Liver (tissue), 3 donors: Measurements from ENCODE around the gene STK11.
A peak's percentile ranks its signal among the peaks of the same experiment; 100 is the strongest.

Experiments
- EGR1 ChIP-seq, 2 donors: IDR thresholded peaks; 2 replicates each; pipeline ENCODE4 v1.6.1; 2016 to 2018; ENCODE audit warnings: antibody characterized with exemption in 2 of 2, low read depth in 2 of 2
- FOXA1 ChIP-seq: IDR thresholded peaks from 2 replicates; pipeline ENCODE4 v1.6.1; 2016; ENCODE audit warnings: antibody characterized with exemption
- GABPA ChIP-seq, 2 donors: IDR thresholded peaks in 1 of 2; conservative IDR thresholded peaks in 1 of 2; 2 replicates each; pipeline ENCODE4 v1.6.1; 2016; ENCODE audit warnings: antibody characterized with exemption in 2 of 2, mild to moderate bottlenecking in 1 of 2, moderate library complexity in 1 of 2
- JUND ChIP-seq, 2 donors: IDR thresholded peaks; 2 replicates each; pipeline ENCODE4 v1.6.1; 2016; ENCODE audit warnings: antibody characterized with exemption in 2 of 2
- NR2F2 ChIP-seq: IDR thresholded peaks from 2 replicates; pipeline ENCODE4 v1.6.1; 2016; ENCODE audit warnings: antibody characterized with exemption
- RAD21 ChIP-seq, 2 donors: IDR thresholded peaks; 2 replicates each; pipeline ENCODE4 v1.6.1; 2016; ENCODE audit warnings: antibody characterized with exemption in 2 of 2, mild to moderate bottlenecking in 2 of 2
- RXRA ChIP-seq, 2 donors: IDR thresholded peaks; 2 replicates each; pipeline ENCODE4 v1.6.1; 2017 to 2018; ENCODE audit warnings: antibody characterized with exemption in 2 of 2, mild to moderate bottlenecking in 1 of 2
- SP1 ChIP-seq: IDR thresholded peaks from 2 replicates; pipeline ENCODE4 v1.6.1; 2018; ENCODE audit warnings: antibody characterized with exemption, mild to moderate bottlenecking
- TAF1 ChIP-seq: conservative IDR thresholded peaks from 2 replicates; pipeline ENCODE4 v1.6.1; 2016; ENCODE audit warnings: antibody characterized with exemption, mild to moderate bottlenecking
- YY1 ChIP-seq: IDR thresholded peaks from 2 replicates; pipeline ENCODE4 v1.6.1; 2016; ENCODE audit warnings: antibody characterized with exemption, mild to moderate bottlenecking
- TF ChIP-seq, protein P1 (sequence below): fragments of 150-350 bp; IDR thresholded peaks from 2 replicates; pipeline ENCODE4 v1.5.1; 2017; ENCODE audit warnings: improper control_type of control experiment, low read depth, low read length; ENCODE audit not compliant: missing input control
- TF ChIP-seq, protein P2 (sequence below): IDR thresholded peaks from 2 replicates; pipeline ENCODE4 v1.6.1; 2016; ENCODE audit warnings: antibody characterized with exemption
- TF ChIP-seq, protein P3 (sequence below): IDR thresholded peaks from 2 replicates; pipeline ENCODE4 v1.6.1; 2016; ENCODE audit warnings: antibody characterized with exemption, mild to moderate bottlenecking
- donor health status: healthy.
- donor health status: healthy.

GRCh38 chr19:1272423-1273262, 67.1 kb downstream of the STK11 start:
- TF ChIP-seq, protein P1, sequence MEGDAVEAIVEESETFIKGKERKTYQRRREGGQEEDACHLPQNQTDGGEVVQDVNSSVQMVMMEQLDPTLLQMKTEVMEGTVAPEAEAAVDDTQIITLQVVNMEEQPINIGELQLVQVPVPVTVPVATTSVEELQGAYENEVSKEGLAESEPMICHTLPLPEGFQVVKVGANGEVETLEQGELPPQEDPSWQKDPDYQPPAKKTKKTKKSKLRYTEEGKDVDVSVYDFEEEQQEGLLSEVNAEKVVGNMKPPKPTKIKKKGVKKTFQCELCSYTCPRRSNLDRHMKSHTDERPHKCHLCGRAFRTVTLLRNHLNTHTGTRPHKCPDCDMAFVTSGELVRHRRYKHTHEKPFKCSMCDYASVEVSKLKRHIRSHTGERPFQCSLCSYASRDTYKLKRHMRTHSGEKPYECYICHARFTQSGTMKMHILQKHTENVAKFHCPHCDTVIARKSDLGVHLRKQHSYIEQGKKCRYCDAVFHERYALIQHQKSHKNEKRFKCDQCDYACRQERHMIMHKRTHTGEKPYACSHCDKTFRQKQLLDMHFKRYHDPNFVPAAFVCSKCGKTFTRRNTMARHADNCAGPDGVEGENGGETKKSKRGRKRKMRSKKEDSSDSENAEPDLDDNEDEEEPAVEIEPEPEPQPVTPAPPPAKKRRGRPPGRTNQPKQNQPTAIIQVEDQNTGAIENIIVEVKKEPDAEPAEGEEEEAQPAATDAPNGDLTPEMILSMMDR, result no peak
- TF ChIP-seq, protein P2, sequence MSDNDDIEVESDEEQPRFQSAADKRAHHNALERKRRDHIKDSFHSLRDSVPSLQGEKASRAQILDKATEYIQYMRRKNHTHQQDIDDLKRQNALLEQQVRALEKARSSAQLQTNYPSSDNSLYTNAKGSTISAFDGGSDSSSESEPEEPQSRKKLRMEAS, result no peak
- TF ChIP-seq, protein P3, sequence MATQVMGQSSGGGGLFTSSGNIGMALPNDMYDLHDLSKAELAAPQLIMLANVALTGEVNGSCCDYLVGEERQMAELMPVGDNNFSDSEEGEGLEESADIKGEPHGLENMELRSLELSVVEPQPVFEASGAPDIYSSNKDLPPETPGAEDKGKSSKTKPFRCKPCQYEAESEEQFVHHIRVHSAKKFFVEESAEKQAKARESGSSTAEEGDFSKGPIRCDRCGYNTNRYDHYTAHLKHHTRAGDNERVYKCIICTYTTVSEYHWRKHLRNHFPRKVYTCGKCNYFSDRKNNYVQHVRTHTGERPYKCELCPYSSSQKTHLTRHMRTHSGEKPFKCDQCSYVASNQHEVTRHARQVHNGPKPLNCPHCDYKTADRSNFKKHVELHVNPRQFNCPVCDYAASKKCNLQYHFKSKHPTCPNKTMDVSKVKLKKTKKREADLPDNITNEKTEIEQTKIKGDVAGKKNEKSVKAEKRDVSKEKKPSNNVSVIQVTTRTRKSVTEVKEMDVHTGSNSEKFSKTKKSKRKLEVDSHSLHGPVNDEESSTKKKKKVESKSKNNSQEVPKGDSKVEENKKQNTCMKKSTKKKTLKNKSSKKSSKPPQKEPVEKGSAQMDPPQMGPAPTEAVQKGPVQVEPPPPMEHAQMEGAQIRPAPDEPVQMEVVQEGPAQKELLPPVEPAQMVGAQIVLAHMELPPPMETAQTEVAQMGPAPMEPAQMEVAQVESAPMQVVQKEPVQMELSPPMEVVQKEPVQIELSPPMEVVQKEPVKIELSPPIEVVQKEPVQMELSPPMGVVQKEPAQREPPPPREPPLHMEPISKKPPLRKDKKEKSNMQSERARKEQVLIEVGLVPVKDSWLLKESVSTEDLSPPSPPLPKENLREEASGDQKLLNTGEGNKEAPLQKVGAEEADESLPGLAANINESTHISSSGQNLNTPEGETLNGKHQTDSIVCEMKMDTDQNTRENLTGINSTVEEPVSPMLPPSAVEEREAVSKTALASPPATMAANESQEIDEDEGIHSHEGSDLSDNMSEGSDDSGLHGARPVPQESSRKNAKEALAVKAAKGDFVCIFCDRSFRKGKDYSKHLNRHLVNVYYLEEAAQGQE, result no peak
- peak; percentile 13 for TF ChIP-seq YY1
- no peak for TF ChIP-seq GABPA (IDR thresholded peaks at IDR 0.05 in 1 of 2, conservative IDR thresholded peaks at IDR 0.05 in 1 of 2)
- no peak for TF ChIP-seq SP1
- no peak for TF ChIP-seq NR2F2
- no peak for TF ChIP-seq EGR1 (IDR thresholded peaks at IDR 0.05; ENCODE audit: low read depth in 2 of 2)
- TF ChIP-seq TAF1, result no peak
- no peak for TF ChIP-seq FOXA1
- TF ChIP-seq RAD21 (IDR thresholded peaks at IDR 0.05), result no peak
- TF ChIP-seq JUND (IDR thresholded peaks at IDR 0.05), result no peak
- TF ChIP-seq RXRA (IDR thresholded peaks at IDR 0.05), result no peak
